SK-N-SH (cell line): ENCODE results near the gene TBC1D16. TPM values are rescaled to one million over a fixed set of nuclear protein-coding genes. Genes with fewer than 3 reads are reported as not detected.

ENCODE experiments used
- CTCF ChIA-PET: fragments of 300-600, 350-600 bp; formaldehyde crosslinking; extraction: SDS; loops from one replicate; lab custom pipeline; 2021; lab: Yijun Ruan, JAX
- POLR2A ChIA-PET: fragments of 350-600 bp; sonication (Branson Sonifier 250); formaldehyde crosslinking; extraction: SDS; loops from one replicate; lab custom pipeline; 2020; ENCODE audit warnings: antibody characterized with exemption, inconsistent platforms; lab: Yijun Ruan, JAX
- DNase-seq: peaks from one replicate; pipeline ENCODE4 v3.0.0; 2012
- H2AFZ ChIP-seq: fragments of 200-600 bp; sonication (generic); 2 replicates; pipeline ENCODE4 v1.8.1; 2016; ENCODE audit warnings: antibody characterized with exemption, mild to moderate bottlenecking, low read depth
- H3F3A ChIP-seq: fragments of 200-600 bp; sonication (generic); replicated peaks from 2 replicates; pipeline ENCODE3; 2016; ENCODE audit warnings: antibody characterized with exemption, mild to moderate bottlenecking; ENCODE audit not compliant: insufficient read depth
- H3K27ac ChIP-seq, 2 experiments: fragments of 200-500 bp in 1 of 2; fragments of 200-600 bp in 1 of 2; sonication (Bioruptor generic) in 1 of 2; sonication (generic), shearing (Covaris generic) in 1 of 2; 2 replicates each; pipeline versions ENCODE4 v1.5.1 to v1.6.1; 2014 to 2016; ENCODE audit warnings: low read depth in 2 of 2, inconsistent platforms in 1 of 2, low read length in 1 of 2, mild to moderate bottlenecking in 1 of 2, mixed read lengths in 1 of 2
- H3K27me3 ChIP-seq: fragments of 200-600 bp; sonication (generic), shearing (Covaris generic); 2 replicates; pipeline ENCODE4 v1.6.1; 2016; ENCODE audit warnings: mixed run types; ENCODE audit not compliant: insufficient read depth
- H3K36me3 ChIP-seq, 2 experiments: fragments of 200-500 bp in 1 of 2; fragments of 200-600 bp in 1 of 2; sonication (Bioruptor generic) in 1 of 2; sonication (generic) in 1 of 2; replicated peaks in 1 of 2; 2 replicates each; pipeline versions ENCODE3 to v1.5.1; 2014 to 2016; ENCODE audit warnings: low read length in 1 of 2, mild to moderate bottlenecking in 1 of 2; ENCODE audit not compliant: insufficient read depth in 2 of 2, control insufficient read depth in 1 of 2
- H3K4me1 ChIP-seq, 2 experiments: fragments of 200-500 bp in 1 of 2; fragments of 200-600 bp in 1 of 2; sonication (Bioruptor generic) in 1 of 2; sonication (generic), shearing (Covaris generic) in 1 of 2; 2 replicates each; pipeline versions ENCODE4 v1.5.1 to v1.6.1; 2014 to 2016; ENCODE audit warnings: low read depth in 1 of 2, low read length in 1 of 2, mixed run types in 1 of 2; ENCODE audit not compliant: insufficient read depth in 2 of 2, control insufficient read depth in 1 of 2
- H3K4me2 ChIP-seq: fragments of 200-600 bp; sonication (generic), shearing (Covaris generic); 2 replicates; pipeline ENCODE4 v1.6.1; 2017; ENCODE audit warnings: mixed run types
- H3K4me3 ChIP-seq, 2 experiments: fragments of 200-500 bp in 1 of 2; fragments of 200-600 bp in 1 of 2; sonication (Bioruptor generic) in 1 of 2; sonication (generic), shearing (Covaris generic) in 1 of 2; 2 replicates each; pipeline versions ENCODE4 v1.5.1 to v1.8.1; 2014 to 2016; ENCODE audit warnings: low read depth in 2 of 2, inconsistent platforms in 1 of 2, low read length in 1 of 2, mild to moderate bottlenecking in 1 of 2, mixed read lengths in 1 of 2, moderate library complexity in 1 of 2
- H3K79me2 ChIP-seq: fragments of 200-600 bp; sonication (generic); 2 replicates; pipeline ENCODE4 v1.8.1; 2017; ENCODE audit warnings: mild to moderate bottlenecking; ENCODE audit not compliant: insufficient read depth
- H3K9ac ChIP-seq: fragments of 200-600 bp; sonication (generic); 2 replicates; pipeline ENCODE4 v1.6.1; 2017; ENCODE audit warnings: mixed run types
- H3K9me2 ChIP-seq: fragments of 200-600 bp; sonication (generic); 2 replicates; pipeline ENCODE4 v1.6.1; 2017; ENCODE audit warnings: mixed run types
- H3K9me3 ChIP-seq: fragments of 200-600 bp; sonication (generic); 2 replicates; pipeline ENCODE4 v1.6.1; 2017; ENCODE audit warnings: mixed run types, mild to moderate bottlenecking, moderate library complexity
- H4K20me1 ChIP-seq: fragments of 200-600 bp; sonication (generic); 2 replicates; pipeline ENCODE4 v1.6.1; 2017; ENCODE audit warnings: mild to moderate bottlenecking, mixed run types; ENCODE audit not compliant: insufficient read depth
- CHD2 ChIP-seq: fragments of 150-350 bp; IDR thresholded peaks from 2 replicates; pipeline ENCODE4 v1.6.1; 2018; ENCODE audit warnings: low read length; ENCODE audit not compliant: partially characterized antibody
- GABPA ChIP-seq: IDR thresholded peaks from 2 replicates; pipeline ENCODE4 v1.4.0; 2012; ENCODE audit warnings: low read depth, mild to moderate bottlenecking
- GATA2 ChIP-seq: sonication (generic); formaldehyde crosslinking; IDR thresholded peaks from 2 replicates; pipeline ENCODE4 v1.5.0; 2020; ENCODE audit warnings: mild to moderate bottlenecking, missing genetic modification reagents
- IRF3 ChIP-seq: fragments of 150-350 bp; IDR thresholded peaks from 2 replicates; pipeline ENCODE4 v1.6.1; 2016; ENCODE audit warnings: mild to moderate bottlenecking, low read depth, low read length
- JUND ChIP-seq: IDR thresholded peaks from 2 replicates; pipeline ENCODE4 v1.4.0; 2012
- MXI1 ChIP-seq: IDR thresholded peaks from 2 replicates; pipeline ENCODE4 v1.6.1; 2012; ENCODE audit warnings: mild to moderate bottlenecking, low read depth, low read length, improper control_type of control experiment
- RXRA ChIP-seq: IDR thresholded peaks from 2 replicates; pipeline ENCODE4 v1.4.0; 2012; ENCODE audit warnings: low read depth, mild to moderate bottlenecking, borderline replicate concordance
- TAF1 ChIP-seq: IDR thresholded peaks from 2 replicates; pipeline ENCODE4 v1.6.1; 2012; ENCODE audit warnings: low read depth, mild to moderate bottlenecking, low read length, moderate library complexity, borderline replicate concordance
- TCF12 ChIP-seq: IDR thresholded peaks from 2 replicates; pipeline ENCODE4 v1.4.0; 2012
- USF2 ChIP-seq: fragments of 150-350 bp; IDR thresholded peaks from 2 replicates; pipeline ENCODE4 v1.6.1; 2017; ENCODE audit warnings: antibody characterized with exemption, low read length, low read depth, borderline replicate concordance
- ZBTB33 ChIP-seq: IDR thresholded peaks from 2 replicates; pipeline ENCODE4 v1.4.0; 2012; ENCODE audit warnings: low read depth, borderline replicate concordance
- WGBS: methylation state at CpG from one replicate; pipeline ENCODE4 v1.1.6; 2017; ENCODE audit warnings: low lambda C conversion rate; 5-methylcytosine and 5-hydroxymethylcytosine counted together
- polyA plus RNA-seq, 3 experiments: library from polyadenylated mRNA; depleted of rRNA; stranded (reverse); fragments of >200 nt; gene quantifications; 2 replicates each; pipeline ENCODE4 v1.2.3, GENCODE V29; 2012
- TF ChIP-seq, protein P1 (sequence below): IDR thresholded peaks from 2 replicates; pipeline ENCODE4 v1.4.0; 2012; ENCODE audit warnings: low read depth
- TF ChIP-seq, protein P2 (sequence below): IDR thresholded peaks from 2 replicates; pipeline ENCODE4; 2012

The TBC1D16 gene
- polyA plus RNA-seq, 1 of the 3 experiments (the other 2 are of a cell fraction) = 14.5 TPM

DNA sequence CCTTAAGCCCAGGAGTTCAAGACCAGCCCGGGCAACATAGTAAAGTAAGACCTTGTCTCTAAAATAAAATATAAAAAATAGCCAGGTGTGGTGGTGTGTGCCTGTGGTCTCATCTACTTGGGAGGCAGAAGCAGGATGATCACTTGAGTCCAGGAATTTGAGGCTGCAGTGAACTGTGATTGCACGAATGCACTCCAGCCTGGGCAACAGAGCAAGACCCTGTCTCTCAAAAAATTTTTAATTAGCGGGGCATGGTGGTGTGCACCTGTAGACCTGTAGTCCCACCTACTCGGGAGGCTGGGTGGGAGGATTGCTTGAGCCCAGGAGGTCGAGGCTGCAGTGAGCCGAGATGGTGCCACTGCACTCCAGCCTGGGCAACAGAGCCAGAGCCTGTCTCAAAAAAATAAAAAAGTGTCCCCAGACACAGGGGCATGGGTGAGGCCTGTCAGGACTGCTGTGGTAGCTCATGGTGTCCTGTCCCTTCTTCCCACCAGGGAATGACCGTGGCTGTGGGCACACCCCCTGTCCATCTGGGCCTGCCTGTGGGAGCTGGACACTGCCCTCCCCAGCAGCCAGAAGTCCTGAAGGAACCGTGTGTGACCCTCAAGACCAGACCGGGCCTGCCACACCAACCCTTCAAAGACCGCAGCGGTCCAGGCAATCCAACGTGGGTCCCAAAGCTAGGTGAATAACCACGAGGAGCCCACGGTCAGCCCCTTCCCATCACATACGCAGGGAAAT, 34.9 kb upstream of the TBC1D16 start:
- Histone ChIP-seq H3K36me3 (peaks cover 0 to 2% of the 10 kb centered on the region in 2 experiments), H4K20me1 (no peaks in the 10 kb centered on the region), H2AFZ (no peak overlapping the region), H3K4me1 (peaks cover 0 to 3% of the 10 kb centered on the region in 2 experiments; a peak in 1 of 4 replicates), H3K27ac (no peak overlapping the region), H3K9me2 (no peaks in the 10 kb centered on the region), H3K79me2 (no peaks in the 10 kb centered on the region), H3F3A (no peaks in the 10 kb centered on the region), H3K27me3 (no peaks in the 10 kb centered on the region), H3K9me3 (no peaks in the 10 kb centered on the region), H3K4me2 (no peak overlapping the region), H3K9ac (no peak overlapping the region), H3K4me3 (no peak overlapping the region)
- TF ChIP-seq GATA2 (CRISPR knock-in tag) (no peak), TCF12 (no peak), TAF1 (no peak), MXI1 (no peak), USF2 (no peak), RXRA (no peak), IRF3 (no peak), JUND (no peak), GABPA (no peak), CHD2 (no peak), ZBTB33 (no peak)
- TF ChIP-seq, protein P1, sequence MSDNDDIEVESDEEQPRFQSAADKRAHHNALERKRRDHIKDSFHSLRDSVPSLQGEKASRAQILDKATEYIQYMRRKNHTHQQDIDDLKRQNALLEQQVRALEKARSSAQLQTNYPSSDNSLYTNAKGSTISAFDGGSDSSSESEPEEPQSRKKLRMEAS = no peak
- TF ChIP-seq, protein P2, sequence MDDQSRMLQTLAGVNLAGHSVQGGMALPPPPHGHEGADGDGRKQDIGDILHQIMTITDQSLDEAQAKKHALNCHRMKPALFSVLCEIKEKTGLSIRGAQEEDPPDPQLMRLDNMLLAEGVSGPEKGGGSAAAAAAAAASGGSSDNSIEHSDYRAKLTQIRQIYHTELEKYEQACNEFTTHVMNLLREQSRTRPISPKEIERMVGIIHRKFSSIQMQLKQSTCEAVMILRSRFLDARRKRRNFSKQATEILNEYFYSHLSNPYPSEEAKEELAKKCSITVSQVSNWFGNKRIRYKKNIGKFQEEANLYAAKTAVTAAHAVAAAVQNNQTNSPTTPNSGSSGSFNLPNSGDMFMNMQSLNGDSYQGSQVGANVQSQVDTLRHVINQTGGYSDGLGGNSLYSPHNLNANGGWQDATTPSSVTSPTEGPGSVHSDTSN = no peak
- WGBS = 91% methylated on average over 11 of the region's 15 CpGs
- POLR2A ChIA-PET = interaction anchor here (1.2 kb wide), 1 partner anchor 13 kb away, joined by 3 read pairs; no protein-coding TSS in a partner anchor
- no peak for DNase-seq
- CTCF ChIA-PET = interaction anchor here (1.0 to 2.9 kb wide), 3 partner anchors 12 to 64 kb away, joined by 3 to 15 read pairs (median 4); partner anchors contain the start of gene GAA
